HG03039 (cell line): ENCODE results near the gene CLHC1.
"Not testable (repeated sequence)": the region's sequence is repeated elsewhere in the genome, so short reads cannot be mapped to it uniquely, and the experiment has no call there.

Experiments
- ATAC-seq: cut with Tn5 transposase; IDR thresholded peaks from one replicate; pipeline ENCODE4 v1.9.1; 2021; ENCODE audit warnings: mild to moderate bottlenecking, moderate library complexity; ENCODE audit not compliant: unreplicated experiment

The CLHC1 gene

DNA sequence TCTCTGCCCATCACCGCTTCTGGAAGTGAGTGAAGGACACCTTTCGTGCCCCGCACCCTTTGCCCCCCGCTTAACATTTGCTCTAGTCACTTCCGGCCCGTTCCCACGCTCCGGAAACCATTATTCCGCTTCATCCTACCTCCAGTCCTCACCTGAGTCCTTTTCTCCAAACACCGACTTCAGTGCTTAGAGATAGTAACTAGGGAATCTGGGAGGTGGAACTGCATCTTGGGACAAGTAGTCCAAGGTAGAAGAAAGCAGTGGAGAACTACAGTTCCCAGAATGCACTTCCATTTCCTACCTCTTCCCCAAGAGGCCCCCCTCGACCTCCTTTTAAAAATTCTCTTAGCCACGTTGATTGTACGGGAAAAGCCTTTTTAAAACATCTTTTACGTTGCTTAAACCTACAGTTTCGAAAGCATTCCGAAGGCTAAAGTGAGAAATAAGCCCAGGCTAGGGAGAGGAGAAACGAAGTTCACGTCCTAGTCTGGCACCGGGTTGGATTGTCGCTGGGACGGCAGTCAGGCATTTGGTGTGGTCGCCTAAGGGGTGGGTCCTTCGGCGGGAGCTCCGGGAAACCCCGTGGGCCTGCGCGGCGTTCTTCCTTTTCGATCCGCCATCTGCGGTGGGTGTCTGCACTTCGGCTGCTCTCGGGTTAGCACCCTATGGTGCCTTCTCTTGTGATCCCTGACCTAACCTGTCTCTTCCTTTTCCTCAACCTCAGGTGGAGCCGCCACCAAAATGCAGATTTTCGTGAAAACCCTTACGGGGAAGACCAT lies at the start of gene CLHC1, which contains the start of gene RPS27A:
Gene CLHC1 (minus strand): TSS at position 210 of the 779 bp plus-strand sequence. CDS start 9,882 bp downstream, outside the sequence.
Gene RPS27A (plus strand): TSS at position 605 of the 779 bp plus-strand sequence. CDS start 137 bp downstream, at position 742.
- peak; percentile 88 for ATAC-seq

DNA sequence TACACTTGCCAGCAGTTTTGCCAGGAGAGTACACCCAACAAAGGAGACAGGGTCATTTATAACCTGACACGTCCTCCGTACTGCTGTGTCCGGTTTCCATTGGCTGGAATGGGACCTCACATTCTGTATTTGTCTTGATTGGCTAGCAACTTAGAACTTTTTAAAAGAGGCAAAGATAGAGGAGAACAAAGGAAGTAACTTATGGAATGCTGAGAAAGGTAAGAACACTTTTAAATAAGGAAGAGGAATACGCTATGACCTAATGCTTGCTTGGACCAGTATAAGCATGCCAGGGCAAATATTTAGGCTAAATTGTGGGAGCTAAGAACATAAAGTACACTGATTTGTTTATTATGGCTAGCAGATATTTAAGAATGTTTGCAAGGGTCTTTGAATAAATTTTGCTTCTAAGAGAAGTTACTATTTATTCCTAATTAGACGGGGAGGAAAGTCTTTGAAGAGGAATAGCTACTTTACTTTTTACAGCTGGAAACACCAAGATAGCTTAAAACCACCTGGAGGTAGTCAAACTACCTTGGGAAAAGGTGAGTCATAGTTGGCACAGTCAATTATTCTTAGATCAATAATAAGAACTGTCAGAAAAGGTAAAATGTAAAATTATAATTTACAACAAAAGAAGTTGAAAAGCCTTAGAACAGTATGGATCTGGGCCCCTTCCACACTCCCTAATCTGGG lies 48.9 kb upstream of the CLHC1 start:
- not testable (repeated sequence) for ATAC-seq

DNA sequence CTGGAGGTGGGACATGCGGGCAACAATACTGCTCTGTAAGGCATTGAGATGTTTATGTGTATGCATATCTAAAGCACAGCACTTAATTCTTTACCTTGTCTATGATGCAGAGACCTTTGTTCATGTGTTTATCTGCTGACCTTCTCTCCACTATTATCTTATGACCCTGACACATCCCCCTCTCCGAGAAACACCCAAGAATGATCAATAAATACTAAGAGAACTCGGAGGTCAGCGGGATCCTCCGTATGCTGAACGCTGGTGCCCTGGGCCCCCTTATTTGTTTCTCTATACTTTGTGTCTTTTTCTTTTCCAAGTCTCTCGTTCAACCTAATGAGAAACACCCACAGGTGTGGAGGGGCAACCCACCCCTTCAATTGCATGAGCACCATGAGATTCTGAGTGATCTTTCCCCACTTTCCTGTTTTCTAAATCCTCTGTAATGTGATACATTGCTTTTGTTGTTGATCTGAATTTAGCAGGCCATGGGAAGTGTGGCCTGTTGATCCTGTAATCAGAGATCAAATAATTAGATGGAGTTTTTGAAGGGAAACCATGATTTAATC lies 47.8 kb upstream of the CLHC1 start:
- ATAC-seq, result not testable (repeated sequence)

- not testable (repeated sequence) for ATAC-seq
These were observed 47.2 kb upstream of the CLHC1 start for GRCh38 chr2:55279214-55279835.

- ATAC-seq, result no peak
These were observed 45.2 kb upstream of the CLHC1 start for GRCh38 chr2:55277310-55277709.

- not testable (repeated sequence) for ATAC-seq
These were observed 42.3 kb upstream of the CLHC1 start for GRCh38 chr2:55274346-55274745.

GRCh38 chr2:55269645-55269990 lies 37.5 kb upstream of the CLHC1 start:
- no peak for ATAC-seq

- peak; percentile 97 for ATAC-seq
These were observed 37.0 kb upstream of the CLHC1 start, which contains the start of gene MTIF2 for GRCh38 chr2:55268907-55269644. Gene MTIF2 (minus strand): TSS chr2:55269231. CDS start chr2:55263858, 5,373 bp downstream.

GRCh38 chr2:55268288-55268906 lies 36.3 kb upstream of the CLHC1 start:
- no peak for ATAC-seq

DNA sequence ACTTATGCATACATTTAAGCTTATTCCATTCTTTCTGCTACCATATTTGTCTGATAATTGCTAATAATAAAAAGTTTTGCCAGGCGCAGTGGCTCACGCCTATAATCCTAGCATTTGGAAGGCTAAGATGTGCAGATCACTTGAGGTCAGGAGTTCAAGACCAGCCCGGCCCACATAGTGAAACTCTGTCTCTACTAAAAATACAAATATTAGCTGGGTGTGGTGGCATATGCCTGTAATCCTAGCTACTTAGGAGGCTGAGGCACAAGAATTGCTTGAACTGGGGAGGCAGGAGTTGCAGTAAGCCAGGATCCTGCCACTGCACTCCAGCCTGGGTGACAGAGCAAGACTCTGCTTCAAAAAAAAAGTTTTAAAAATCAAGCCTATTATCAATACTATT lies 27.5 kb upstream of the CLHC1 start:
- not testable (repeated sequence) for ATAC-seq

GRCh38 chr2:55252832-55253231 lies 20.7 kb upstream of the CLHC1 start:
- no peak for ATAC-seq

- ATAC-seq, result no peak
These were observed 14.9 kb upstream of the CLHC1 start for GRCh38 chr2:55247025-55247424.

DNA sequence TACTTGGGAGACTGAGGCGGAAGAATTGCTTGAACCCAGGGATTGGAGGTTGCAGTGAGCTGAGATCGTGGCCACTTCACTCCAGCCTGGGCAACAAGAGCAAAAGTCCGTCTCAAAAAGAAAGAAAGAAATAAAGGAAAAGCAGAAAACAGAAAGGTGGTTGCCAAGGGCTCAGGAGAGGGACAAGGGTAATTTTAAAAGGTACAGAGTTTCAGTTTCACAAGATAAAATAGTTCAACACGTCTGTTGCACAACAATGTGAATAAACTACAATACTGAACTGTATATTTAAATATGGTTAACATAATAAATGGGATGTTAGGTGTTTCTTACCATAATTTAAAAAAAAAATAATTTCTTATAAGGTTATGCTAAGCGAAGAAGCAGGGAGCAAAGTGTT lies 13.3 kb upstream of the CLHC1 start:
- no peak for ATAC-seq

GRCh38 chr2:55242617-55243016 lies 10.5 kb upstream of the CLHC1 start:
- ATAC-seq, result no peak

GRCh38 chr2:55241582-55241981 lies 9.5 kb upstream of the CLHC1 start:
- not testable (repeated sequence) for ATAC-seq

DNA sequence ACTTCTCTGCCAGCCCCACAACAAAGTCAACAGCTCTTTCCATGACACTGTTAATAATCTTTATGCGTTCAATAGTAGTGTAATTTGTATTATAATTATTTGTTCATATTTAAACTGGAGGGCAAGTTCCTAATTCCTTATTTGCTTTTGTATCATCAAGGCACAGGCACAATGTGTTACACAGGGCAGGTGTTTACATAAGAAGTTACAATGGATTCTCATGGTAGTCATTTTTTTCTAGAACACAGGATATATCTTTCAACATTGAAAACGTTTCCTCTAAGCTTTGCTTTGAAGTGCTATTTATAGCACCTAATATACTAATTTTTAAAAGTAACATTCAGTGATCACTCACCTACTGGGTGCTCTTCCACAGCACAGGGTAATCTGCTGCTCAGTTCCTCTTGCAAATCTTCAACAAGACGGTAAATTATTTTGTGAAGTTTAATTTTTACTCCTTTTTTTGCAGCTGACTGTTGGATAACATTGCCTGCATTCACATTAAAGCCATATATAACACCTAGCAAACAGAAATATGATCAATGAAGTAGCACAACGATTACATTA lies 7.6 kb upstream of the CLHC1 start:
- ATAC-seq, result no peak

DNA sequence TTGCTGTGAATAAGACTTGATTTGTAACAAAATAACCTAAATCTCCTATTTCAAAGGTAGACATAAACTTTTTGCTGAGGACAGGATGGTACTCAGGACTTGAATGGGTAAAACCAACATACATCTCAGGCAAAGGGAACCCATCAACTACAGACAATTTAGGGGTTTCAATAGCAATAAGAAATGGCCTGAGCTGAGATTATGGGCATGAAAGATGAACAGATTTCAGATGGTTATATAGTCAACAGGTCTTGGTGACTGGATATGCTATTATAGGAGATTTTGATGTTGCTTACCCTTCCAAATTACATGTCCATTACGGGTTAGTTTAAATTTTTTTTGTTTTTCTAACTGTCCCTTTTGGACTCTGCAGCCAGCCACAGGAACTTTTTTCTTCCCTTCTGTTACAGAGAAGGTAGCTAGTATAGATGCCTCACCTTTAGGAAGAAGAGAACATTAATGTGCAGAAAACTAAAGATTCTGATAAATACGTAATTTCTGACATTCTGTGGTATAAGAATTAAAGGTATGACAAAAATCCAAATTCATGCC lies 5.0 kb upstream of the CLHC1 start:
- ATAC-seq, result no peak

DNA sequence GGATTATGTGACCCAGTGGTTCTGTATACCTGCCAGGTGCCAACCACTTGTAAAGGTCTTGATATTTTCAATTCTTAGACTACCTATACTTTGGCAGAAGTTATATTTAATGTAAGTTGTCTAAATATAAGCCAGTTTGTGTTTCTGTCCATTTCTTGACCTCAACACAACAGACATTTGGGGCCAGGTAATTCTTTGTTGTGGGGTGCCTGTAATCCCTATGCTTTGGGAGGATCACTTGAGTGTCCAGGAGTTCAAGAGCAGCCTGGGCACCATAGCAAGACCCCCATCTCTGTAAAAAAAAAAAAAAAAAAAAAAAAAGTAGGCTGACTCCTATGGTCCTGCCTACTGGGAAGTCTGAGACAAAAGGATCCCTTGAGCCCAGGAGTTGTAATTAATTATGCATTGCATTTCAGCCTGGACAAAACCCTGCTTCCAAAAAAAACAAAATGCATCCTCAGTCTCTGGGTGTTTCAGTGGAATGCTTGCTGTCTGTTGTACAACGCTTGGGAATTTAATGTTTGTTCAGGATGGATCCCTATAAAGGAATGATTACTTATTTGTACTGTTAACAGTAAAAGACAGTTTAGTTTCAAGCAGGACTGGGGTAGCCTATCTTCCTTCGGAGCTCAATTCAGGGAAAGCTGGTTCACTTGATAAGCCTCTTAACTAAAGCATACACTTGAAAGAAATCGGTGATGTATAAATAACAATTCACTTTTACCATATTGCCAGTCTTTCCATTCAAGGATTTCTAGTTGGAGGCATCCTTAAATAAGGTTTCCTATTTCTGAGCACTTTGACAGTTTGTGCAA lies 3.8 kb upstream of the CLHC1 start:
- no peak for ATAC-seq

- ATAC-seq, result no peak
These were observed 1.5 kb upstream of the CLHC1 start for GRCh38 chr2:55233658-55233940.
